DMS153 treated with DMSO at 0.1 percent for 48 hours (cell line): Measurements from ENCODE around the gene GPANK1.

Experiments
- DNase-seq: peaks from one replicate; lab custom pipeline; 2025; ENCODE audit not compliant: unreplicated experiment; lab: John Stamatoyannopoulos, UW

GPANK1 gene

GRCh38 chr6:31663126-31663960, 1.5 kb downstream of the GPANK1 start:
- DNase-seq = no peak

- DNase-seq = no peak
These were observed 2.6 kb downstream of the GPANK1 start for GRCh38 chr6:31662124-31662723.

GRCh38 chr6:31661262-31662123, 3.3 kb downstream of the GPANK1 start:
- no peak for DNase-seq

GRCh38 chr6:31660381-31661261, 4.2 kb downstream of the GPANK1 start, which contains the start of gene C6orf47:
Gene C6orf47 (minus strand): TSS chr6:31660778. CDS start chr6:31659947, 831 bp downstream.
- peak; percentile 46 for DNase-seq

GRCh38 chr6:31659649-31660380, 5.0 kb downstream of the GPANK1 start:
- DNase-seq = no peak

- DNase-seq = no peak
These were observed 5.7 kb downstream of the GPANK1 start for GRCh38 chr6:31658983-31659648.

- no peak for DNase-seq
These were observed 6.6 kb downstream of the GPANK1 start for GRCh38 chr6:31658158-31658688.

- no peak for DNase-seq
These were observed 7.2 kb downstream of the GPANK1 start for GRCh38 chr6:31657406-31658157.

GRCh38 chr6:31655349-31656237, 9.2 kb downstream of the GPANK1 start, which contains the start of gene APOM:
Gene APOM (plus strand): TSS chr6:31655894. CDS start chr6:31655967, 73 bp downstream.
- no peak for DNase-seq

- DNase-seq = no peak
These were observed 10.0 kb downstream of the GPANK1 start for GRCh38 chr6:31654574-31655348.

GRCh38 chr6:31652925-31653724, 11.7 kb downstream of the GPANK1 start:
- DNase-seq = no peak

GRCh38 chr6:31651602-31652191, 13.1 kb downstream of the GPANK1 start:
- DNase-seq = peak; percentile 16

- no peak for DNase-seq
These were observed 19.5 kb downstream of the GPANK1 start for GRCh38 chr6:31645325-31645724.

- no peak for DNase-seq
These were observed 20.9 kb downstream of the GPANK1 start for GRCh38 chr6:31643818-31644454.
